ENCODE measurements around the gene MAN2A1.

DNA sequence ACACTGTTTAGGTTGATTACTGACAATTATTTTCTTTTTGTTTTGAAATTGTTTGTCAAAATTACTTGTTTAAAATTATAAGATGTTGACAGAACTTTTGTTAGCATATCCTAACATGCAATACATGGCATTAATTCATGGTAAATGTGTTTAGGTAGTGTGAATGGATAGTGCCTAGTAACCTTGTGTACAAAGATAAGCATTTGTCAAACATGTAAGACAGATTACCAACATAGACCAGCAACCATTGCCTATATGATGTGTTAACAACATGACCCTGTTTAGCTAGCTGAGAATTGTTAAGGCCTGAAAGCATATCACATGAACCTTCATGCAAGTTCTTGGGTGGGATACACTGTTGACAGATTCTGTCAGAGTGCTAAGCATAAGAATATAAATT, 13.4 kb downstream of the MAN2A1 start:
- TF ChIP-seq CTCF (IDR thresholded peaks at IDR 0.05; ENCODE audit: low read length) (no peak), EZH2phosphoT487 (IDR thresholded peaks at IDR 0.05; ENCODE audit: low read length) (no peak), EZH2 (optimal IDR thresholded peaks at IDR 0.05; ENCODE audit: low read depth, low read length) (no peak)

Data from MM.1S (cell line).